Spleen (tissue), 13 donors: ENCODE data around the gene PRAMEF12. TPM values are rescaled to one million over a fixed set of nuclear protein-coding genes. Genes with fewer than 3 reads are reported as not detected.
"Not testable (repeated sequence)": the region's sequence is repeated elsewhere in the genome, so short reads cannot be mapped to it uniquely, and the experiment has no call there.

Experiments
- DNase-seq: peaks from one replicate; pipeline ENCODE4 v3.0.0-alpha.2; 2020
- H3K27ac ChIP-seq, 8 donors: fragments of 200-600 bp; sonication (generic) in 7 of 8; 1 replicate in 4 of 8; 2 replicates in 4 of 8; pipeline versions ENCODE4 v1.5.0 to v1.8.0; 2016 to 2021; ENCODE audit warnings: inconsistent platforms in 4 of 8, mild to moderate bottlenecking in 4 of 8, moderate library complexity in 1 of 8
- H3K27me3 ChIP-seq, 7 donors: fragments of 200-600 bp; sonication (generic) in 6 of 7; replicated peaks in 1 of 7; 1 replicate in 4 of 7; 2 replicates in 3 of 7; pipeline versions ENCODE4 v1.5.0 to v1.8.0; 2016 to 2021; ENCODE audit warnings: inconsistent platforms in 3 of 7, mild to moderate bottlenecking in 1 of 7
- H3K36me3 ChIP-seq, 6 donors: fragments of 200-600 bp; sonication (generic) in 5 of 6; 1 replicate in 4 of 6; 2 replicates in 2 of 6; pipeline versions ENCODE4 v1.5.0 to v1.8.0; 2016 to 2021; ENCODE audit warnings: inconsistent platforms in 2 of 6
- H3K4me1 ChIP-seq, 6 donors: fragments of 200-600 bp; sonication (generic) in 5 of 6; 1 replicate in 3 of 6; 2 replicates in 3 of 6; pipeline versions ENCODE4 v1.5.0 to v1.8.0; 2016 to 2021; ENCODE audit warnings: inconsistent platforms in 3 of 6
- H3K4me3 ChIP-seq, 8 donors: fragments of 200-600 bp; sonication (generic) in 7 of 8; 1 replicate in 4 of 8; 2 replicates in 4 of 8; pipeline versions ENCODE4 v1.5.0 to v1.8.0; 2016 to 2021; ENCODE audit warnings: inconsistent platforms in 4 of 8, mild to moderate bottlenecking in 4 of 8, moderate library complexity in 2 of 8
- H3K9me3 ChIP-seq, 8 donors: fragments of 200-600 bp; sonication (generic) in 7 of 8; 1 replicate in 4 of 8; 2 replicates in 4 of 8; pipeline versions ENCODE4 v1.5.0 to v1.8.0; 2016 to 2021; ENCODE audit warnings: inconsistent platforms in 4 of 8
- CTCF ChIP-seq, 11 experiments: fragments of 200-600 bp in 7 of 11; fragments of 450-650 bp in 4 of 11; sonication (generic) in 4 of 11; IDR thresholded peaks in 8 of 11; conservative IDR thresholded peaks in 3 of 11; 1 replicate in 7 of 11; 2 replicates in 4 of 11; pipeline versions ENCODE4 v1.4.0 to v1.8.0; 2016 to 2021; ENCODE audit warnings: antibody characterized with exemption in 11 of 11, inconsistent platforms in 4 of 11, mild to moderate bottlenecking in 1 of 11
- POLR2A ChIP-seq, 3 donors: fragments of 450-650 bp; IDR thresholded peaks; one replicate each; pipeline ENCODE4 v1.5.1; 2017; ENCODE audit warnings: antibody characterized with exemption in 3 of 3, mild to moderate bottlenecking in 1 of 3
- POLR2AphosphoS5 ChIP-seq, 3 donors: sonication (generic); formaldehyde crosslinking; IDR thresholded peaks; one replicate each; pipeline ENCODE4 v1.5.1; 2017; ENCODE audit warnings: antibody characterized with exemption in 3 of 3
- WGBS, 5 donors: extraction: QIAGEN DNeasy Blood & Tissue Kit in 3 of 5; methylation state at CpG; one replicate each; pipeline versions ENCODE4 v1.1.5 to v1.1.7; 2013 to 2018; 5-methylcytosine and 5-hydroxymethylcytosine counted together
- intact Hi-C: fragments of 100-400 bp; cut with DNase I; formaldehyde crosslinking; loops from one replicate; pipeline ENCODE4 v1.15.0; 2023; ENCODE audit warnings: low total_unique reads
- long read RNA-seq, 2 donors: transcript quantifications; one replicate each; lab custom pipeline, GENCODE V29; 2026
- polyA plus RNA-seq, 3 donors: library from polyadenylated mRNA; stranded (reverse); fragments of 200-250 nt; gene quantifications; one replicate each; pipeline ENCODE4 v1.2.1, GENCODE V29; 2013
- total RNA-seq, 7 donors: library from RNA; depleted of rRNA in 3 of 7; stranded (reverse); fragments of >200 nt in 3 of 7; fragmentation: NEBNext Ultra II Directional in 4 of 7; extraction: Animal tissue kit (Norgen Biotek cat#: 25700) in 4 of 7; gene quantifications; one replicate each; pipeline versions ENCODE4 v1.1.0 to v1.2.1, GENCODE V29; 2016 to 2021
- donor health status: healthy with polysubstance abuse.
- donor health status: DM: no; HTN: no; CAD: no; lungs with moderate emphysema.
- donor health status: DM: no; HTN: no; CAD: no.
- donor health status: Bipolar disorder and iron deficiency.
- donor health status: healthy.
- donor health status: DM: no; HTN: no; CAD: no.
- donor health status: DM: yes; HTN: yes; CAD: no.

PRAMEF12 gene
- total RNA-seq (not detected), polyA plus RNA-seq (not detected)
- long read RNA-seq, donor 1: 0 reads
- long read RNA-seq, donor 2: 0 reads

GRCh38 chr1:12773438-12773837 lies at the start of gene PRAMEF12:
Gene PRAMEF12 (plus strand): TSS chr1:12773738. CDS start chr1:12774868, 1,130 bp downstream.
- Histone ChIP-seq H3K9me3 (no peaks in the 10 kb centered on the region), H3K27me3 (peaks cover 0 to 52% (median 10%) of the 10 kb centered on the region in 7 donors), H3K4me1 (no peaks in the 10 kb centered on the region), H3K27ac (no peak within 1 kb of the TSS), H3K36me3 (no peaks in the 10 kb centered on the region), H3K4me3 (no peak within 1 kb of the TSS)
- TF ChIP-seq POLR2A (IDR thresholded peaks at IDR 0.05) (no peak), POLR2AphosphoS5 (IDR thresholded peaks at IDR 0.05) (no peak), CTCF (IDR thresholded peaks at IDR 0.05 in 8 of 11, conservative IDR thresholded peaks at IDR 0.05 in 3 of 11) (no peak)
- intact Hi-C loops: no loop called here
- no peak for DNase-seq
- WGBS, 5 donors: 86 to 96% (median 93%) methylated on average over 5 of the region's 5 CpGs

GRCh38 chr1:12728391-12728790 lies 45.1 kb upstream of the PRAMEF12 start:
- Histone ChIP-seq H3K4me3 (no peak overlapping the region), H3K27me3 (peaks cover 0 to 42% (median 0%) of the 10 kb centered on the region in 7 donors), H3K9me3 (peaks cover 0 to 47% (median 35%) of the 10 kb centered on the region in 8 donors), H3K4me1 (no peaks in the 10 kb centered on the region), H3K36me3 (no peaks in the 10 kb centered on the region), H3K27ac (no peak overlapping the region)
- TF ChIP-seq POLR2AphosphoS5 (IDR thresholded peaks at IDR 0.05): no peak
- TF ChIP-seq CTCF (IDR thresholded peaks at IDR 0.05 in 8 of 11, conservative IDR thresholded peaks at IDR 0.05 in 3 of 11): no peak
- no peak for TF ChIP-seq POLR2A (IDR thresholded peaks at IDR 0.05)
- no peak for DNase-seq
- intact Hi-C loops: no loop called here
- WGBS, 5 donors: 79 to 86% (median 84%) methylated on average over 2 of the region's 2 CpGs

GRCh38 chr1:12730156-12730555 lies 43.4 kb upstream of the PRAMEF12 start:
- no peak overlapping the region for H3K27ac ChIP-seq
- 67 to 91% (median 78%) methylated on average over 1 of the region's 1 CpG for WGBS, 5 donors
- intact Hi-C loops: no loop called here
- H3K27me3 ChIP-seq: peaks cover 0 to 60% (median 0%) of the 10 kb centered on the region in 7 donors
- DNase-seq: no peak
- peaks cover 0 to 47% (median 37%) of the 10 kb centered on the region in 8 donors for H3K9me3 ChIP-seq
- H3K36me3 ChIP-seq: no peaks in the 10 kb centered on the region
- TF ChIP-seq CTCF (IDR thresholded peaks at IDR 0.05 in 8 of 11, conservative IDR thresholded peaks at IDR 0.05 in 3 of 11) (no peak), POLR2A (IDR thresholded peaks at IDR 0.05) (no peak), POLR2AphosphoS5 (IDR thresholded peaks at IDR 0.05) (no peak)
- H3K4me3 ChIP-seq: no peak overlapping the region
- no peaks in the 10 kb centered on the region for H3K4me1 ChIP-seq

- Histone ChIP-seq H3K9me3 (peaks cover 0 to 55% (median 40%) of the 10 kb centered on the region in 8 donors), H3K27me3 (peaks cover 0 to 60% (median 0%) of the 10 kb centered on the region in 7 donors)
- 67 to 93% (median 79%) methylated on average over 2 of the region's 2 CpGs for WGBS, 5 donors
- intact Hi-C loops, DNase-seq, H3K4me1 ChIP-seq, H3K36me3 ChIP-seq, H3K4me3 ChIP-seq, H3K27ac ChIP-seq: not testable (repeated sequence)
Observed at GRCh38 chr1:12731084-12731483, 42.5 kb upstream of the PRAMEF12 start.

GRCh38 chr1:12734651-12735050 lies 38.9 kb upstream of the PRAMEF12 start:
- DNase-seq: no peak
- WGBS, 5 donors: 75 to 88% (median 85%) methylated on average over 3 of the region's 3 CpGs
- no peak for TF ChIP-seq CTCF (IDR thresholded peaks at IDR 0.05 in 8 of 11, conservative IDR thresholded peaks at IDR 0.05 in 3 of 11)
- no peak for TF ChIP-seq POLR2AphosphoS5 (IDR thresholded peaks at IDR 0.05)
- no peak for TF ChIP-seq POLR2A (IDR thresholded peaks at IDR 0.05)
- Histone ChIP-seq H3K36me3 (no peaks in the 10 kb centered on the region), H3K27ac (no peak overlapping the region), H3K27me3 (peaks cover 0 to 59% (median 0%) of the 10 kb centered on the region in 7 donors), H3K4me3 (no peak overlapping the region), H3K4me1 (no peaks in the 10 kb centered on the region), H3K9me3 (peaks cover 0 to 59% (median 39%) of the 10 kb centered on the region in 8 donors)
- intact Hi-C loops: no loop called here
